Neural cell (in vitro differentiated cells): ENCODE results near the gene MIGA2. TPM values are rescaled to one million over a fixed set of nuclear protein-coding genes. Genes with fewer than 3 reads are reported as not detected.

Experiments
- H2AFZ ChIP-seq: fragments of 200-600, 300-800 bp; sonication (generic), shearing (Covaris generic); 2 replicates; pipeline ENCODE4 v1.6.0; 2014; ENCODE audit warnings: low read depth, mild to moderate bottlenecking, antibody characterized with exemption, low read length, moderate library complexity
- H3F3A ChIP-seq: fragments of 200-600 bp; shearing (Covaris generic); 2 replicates; pipeline ENCODE4 v1.6.1; 2016; ENCODE audit warnings: mild to moderate bottlenecking, moderate library complexity, mixed read lengths, antibody characterized with exemption, low read length; ENCODE audit not compliant: insufficient read depth, poor library complexity, severe bottlenecking
- H3K27ac ChIP-seq: fragments of 200-600, 300-800 bp; sonication (generic), shearing (Covaris generic); 2 replicates; pipeline ENCODE4 v1.5.1; 2014; ENCODE audit warnings: mild to moderate bottlenecking, low read length, moderate library complexity
- H3K27me3 ChIP-seq: fragments of 300-800, 200-600 bp; sonication (generic), shearing (Covaris generic); 2 replicates; pipeline ENCODE4 v1.6.0; 2014; ENCODE audit warnings: mild to moderate bottlenecking, low read depth, low read length, moderate library complexity; ENCODE audit not compliant: insufficient read depth
- H3K36me3 ChIP-seq: fragments of 300-800, 200-600 bp; sonication (generic), shearing (Covaris generic); 2 replicates; pipeline ENCODE4 v1.5.1; 2014; ENCODE audit warnings: mild to moderate bottlenecking, antibody characterized with exemption, low read length, moderate library complexity; ENCODE audit not compliant: insufficient read depth
- H3K4me2 ChIP-seq: fragments of 300-800, 200-600 bp; sonication (generic), shearing (Covaris generic); 2 replicates; pipeline ENCODE4 v1.6.0; 2014; ENCODE audit warnings: mild to moderate bottlenecking, low read length
- H3K4me3 ChIP-seq: fragments of 300-800, 200-600 bp; sonication (generic), shearing (Covaris generic); 2 replicates; pipeline ENCODE4 v1.5.1; 2014; ENCODE audit warnings: mild to moderate bottlenecking, low read length, moderate library complexity
- H3K79me2 ChIP-seq: fragments of 200-600 bp; shearing (Covaris generic); replicated peaks from 2 replicates; pipeline ENCODE4 v1.6.0; 2014; ENCODE audit warnings: mild to moderate bottlenecking, low read length, moderate library complexity; ENCODE audit not compliant: insufficient read depth
- H3K9ac ChIP-seq: fragments of 300-800, 200-600 bp; sonication (generic), shearing (Covaris generic); 2 replicates; pipeline ENCODE4 v1.6.1; 2016; ENCODE audit warnings: mild to moderate bottlenecking, low read length, mixed read lengths
- H3K9me2 ChIP-seq: fragments of 200-600 bp; shearing (Covaris generic); 2 replicates; pipeline ENCODE4 v1.6.1; 2016; ENCODE audit warnings: mild to moderate bottlenecking, low read length, mixed read lengths; ENCODE audit not compliant: insufficient read depth
- H3K9me3 ChIP-seq: fragments of 200-600, 300-800 bp; sonication (generic), shearing (Covaris generic); 2 replicates; pipeline ENCODE4 v1.6.1; 2016; ENCODE audit warnings: mild to moderate bottlenecking, mixed run types, low read length, moderate library complexity, mixed read lengths
- H4K20me1 ChIP-seq: fragments of 200-600 bp; shearing (Covaris generic); 2 replicates; pipeline ENCODE4 v1.6.1; 2016; ENCODE audit warnings: mild to moderate bottlenecking, mixed run types; ENCODE audit not compliant: insufficient read depth
- CTCF ChIP-seq: fragments of 450-650 bp; IDR thresholded peaks from 2 replicates; pipeline ENCODE4 v1.5.1; 2014; ENCODE audit warnings: antibody characterized with exemption, mild to moderate bottlenecking, moderate library complexity; ENCODE audit not compliant: poor library complexity, severe bottlenecking
- EP300 ChIP-seq: fragments of 450-650 bp; conservative IDR thresholded peaks from 2 replicates; pipeline ENCODE4 v1.6.1; 2014; ENCODE audit warnings: antibody characterized with exemption, mild to moderate bottlenecking, moderate library complexity; ENCODE audit not compliant: poor library complexity, severe bottlenecking
- EZH2 ChIP-seq: fragments of 200-600, 300-800 bp; shearing (Covaris generic), sonication (generic); IDR thresholded peaks from 2 replicates; pipeline ENCODE4 v1.6.1; 2014; ENCODE audit warnings: antibody characterized with exemption, low read length, borderline replicate concordance, mild to moderate bottlenecking; ENCODE audit not compliant: insufficient read depth, poor library complexity, severe bottlenecking
- MXI1 ChIP-seq: fragments of 450-650 bp; conservative IDR thresholded peaks from 2 replicates; pipeline ENCODE4 v1.6.1; 2014; ENCODE audit warnings: antibody characterized with exemption, mild to moderate bottlenecking; ENCODE audit not compliant: poor library complexity, severe bottlenecking
- POLR2AphosphoS5 ChIP-seq: IDR thresholded peaks from 2 replicates; pipeline ENCODE4 v1.6.1; 2012
- RAD21 ChIP-seq: fragments of 450-650 bp; conservative IDR thresholded peaks from 2 replicates; pipeline ENCODE4 v1.6.1; 2014; ENCODE audit warnings: antibody characterized with exemption, mild to moderate bottlenecking, moderate library complexity
- SMC3 ChIP-seq: fragments of 450-650 bp; conservative IDR thresholded peaks from 2 replicates; pipeline ENCODE4 v1.6.1; 2014; ENCODE audit warnings: antibody characterized with exemption, mild to moderate bottlenecking, moderate library complexity; ENCODE audit not compliant: poor library complexity
- TAF1 ChIP-seq: IDR thresholded peaks from 2 replicates; pipeline ENCODE4 v1.6.1; 2012; ENCODE audit warnings: low read depth
- polyA plus RNA-seq: library from polyadenylated mRNA; depleted of rRNA; stranded (reverse); fragments of >200 nt; gene quantifications from 2 replicates; pipeline ENCODE4 v1.2.3, GENCODE V29; 2014
- TF ChIP-seq, protein P1 (sequence below): IDR thresholded peaks from 2 replicates; pipeline ENCODE4 v1.6.1; 2012; ENCODE audit warnings: borderline replicate concordance

MIGA2 gene
- polyA plus RNA-seq, 1 donor from 2014 or later, result 42.4 TPM

GRCh38 chr9:129010267-129010975 lies 26.0 kb upstream of the MIGA2 start:
- no peaks in the 10 kb centered on the region for H4K20me1 ChIP-seq
- H3K9me3 ChIP-seq, result no peaks in the 10 kb centered on the region
- H3K4me3 ChIP-seq, result no peak overlapping the region
- H3K27ac ChIP-seq, result no peak overlapping the region
- H3K36me3 ChIP-seq, result no peaks in the 10 kb centered on the region
- no peaks in the 10 kb centered on the region for H3F3A ChIP-seq
- no peaks in the 10 kb centered on the region for H3K9me2 ChIP-seq
- TF ChIP-seq, protein P1, sequence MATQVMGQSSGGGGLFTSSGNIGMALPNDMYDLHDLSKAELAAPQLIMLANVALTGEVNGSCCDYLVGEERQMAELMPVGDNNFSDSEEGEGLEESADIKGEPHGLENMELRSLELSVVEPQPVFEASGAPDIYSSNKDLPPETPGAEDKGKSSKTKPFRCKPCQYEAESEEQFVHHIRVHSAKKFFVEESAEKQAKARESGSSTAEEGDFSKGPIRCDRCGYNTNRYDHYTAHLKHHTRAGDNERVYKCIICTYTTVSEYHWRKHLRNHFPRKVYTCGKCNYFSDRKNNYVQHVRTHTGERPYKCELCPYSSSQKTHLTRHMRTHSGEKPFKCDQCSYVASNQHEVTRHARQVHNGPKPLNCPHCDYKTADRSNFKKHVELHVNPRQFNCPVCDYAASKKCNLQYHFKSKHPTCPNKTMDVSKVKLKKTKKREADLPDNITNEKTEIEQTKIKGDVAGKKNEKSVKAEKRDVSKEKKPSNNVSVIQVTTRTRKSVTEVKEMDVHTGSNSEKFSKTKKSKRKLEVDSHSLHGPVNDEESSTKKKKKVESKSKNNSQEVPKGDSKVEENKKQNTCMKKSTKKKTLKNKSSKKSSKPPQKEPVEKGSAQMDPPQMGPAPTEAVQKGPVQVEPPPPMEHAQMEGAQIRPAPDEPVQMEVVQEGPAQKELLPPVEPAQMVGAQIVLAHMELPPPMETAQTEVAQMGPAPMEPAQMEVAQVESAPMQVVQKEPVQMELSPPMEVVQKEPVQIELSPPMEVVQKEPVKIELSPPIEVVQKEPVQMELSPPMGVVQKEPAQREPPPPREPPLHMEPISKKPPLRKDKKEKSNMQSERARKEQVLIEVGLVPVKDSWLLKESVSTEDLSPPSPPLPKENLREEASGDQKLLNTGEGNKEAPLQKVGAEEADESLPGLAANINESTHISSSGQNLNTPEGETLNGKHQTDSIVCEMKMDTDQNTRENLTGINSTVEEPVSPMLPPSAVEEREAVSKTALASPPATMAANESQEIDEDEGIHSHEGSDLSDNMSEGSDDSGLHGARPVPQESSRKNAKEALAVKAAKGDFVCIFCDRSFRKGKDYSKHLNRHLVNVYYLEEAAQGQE, result no peak
- TF ChIP-seq EP300 (no peak), RAD21 (no peak), TAF1 (no peak), EZH2 (no peak), SMC3 (no peak), POLR2AphosphoS5 (no peak), CTCF (no peak), MXI1 (no peak)
- no peak overlapping the region for H3K4me2 ChIP-seq
- H2AFZ ChIP-seq, result no peak overlapping the region
- no peaks in the 10 kb centered on the region for H3K79me2 ChIP-seq
- no peak overlapping the region for H3K9ac ChIP-seq
- no peaks in the 10 kb centered on the region for H3K27me3 ChIP-seq

GRCh38 chr9:129011170-129011569 lies 25.3 kb upstream of the MIGA2 start:
- no peaks in the 10 kb centered on the region for H4K20me1 ChIP-seq
- H3K27ac ChIP-seq, result no peak overlapping the region

More at GRCh38 chr9:129011170-129011569, 25.3 kb upstream of the MIGA2 start:
- TF ChIP-seq EP300 (no peak), MXI1 (no peak), RAD21 (no peak), EZH2 (no peak), SMC3 (no peak), CTCF (no peak), POLR2AphosphoS5 (no peak), TAF1 (no peak)
- TF ChIP-seq, protein P1, result no peak
- Histone ChIP-seq H3K79me2 (no peaks in the 10 kb centered on the region), H3F3A (no peaks in the 10 kb centered on the region), H3K36me3 (no peaks in the 10 kb centered on the region), H2AFZ (no peak overlapping the region), H3K4me2 (no peak overlapping the region), H3K9ac (no peak overlapping the region), H3K27me3 (no peaks in the 10 kb centered on the region), H3K4me3 (no peak overlapping the region), H3K9me3 (no peaks in the 10 kb centered on the region), H3K9me2 (no peaks in the 10 kb centered on the region)
